Loucy (cell line): Measurements from ENCODE around the gene CFAP54.

Experiments used
- CTCF ChIP-seq: fragments of 200-600 bp; sonication (generic); conservative IDR thresholded peaks from 2 replicates; pipeline ENCODE4 v1.5.1; 2014; ENCODE audit warnings: mild to moderate bottlenecking, antibody characterized with exemption, low read length
- EZH2phosphoT487 ChIP-seq: fragments of 200-600 bp; IDR thresholded peaks from 2 replicates; pipeline ENCODE4 v1.6.1; 2018; ENCODE audit warnings: antibody characterized with exemption, mild to moderate bottlenecking, moderate library complexity, borderline replicate concordance

DNA sequence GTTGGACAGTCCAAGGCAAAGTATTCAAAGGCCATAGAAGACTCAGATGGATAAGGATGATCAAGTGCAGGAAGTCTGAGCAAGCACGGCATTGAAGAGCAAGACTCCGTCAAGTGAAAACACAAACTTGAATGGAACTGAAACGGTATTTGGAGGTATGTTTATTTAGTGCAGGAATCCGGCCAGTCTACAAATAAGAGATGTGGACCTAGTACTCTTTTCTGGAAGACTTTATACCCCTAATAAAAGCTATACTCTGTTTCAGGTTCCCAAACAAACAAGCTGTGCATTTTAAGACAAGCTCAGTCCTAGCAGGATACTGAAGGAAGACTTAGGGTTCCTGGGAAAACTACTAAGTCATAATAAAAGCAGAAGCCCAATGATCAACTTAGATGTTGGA, 316.9 kb downstream of the CFAP54 start:
- TF ChIP-seq CTCF (no peak), EZH2phosphoT487 (no peak)
